ENCODE measurements around the gene RASA4.
"Not testable (repeated sequence)": the region's sequence is repeated elsewhere in the genome, so short reads cannot be mapped to it uniquely, and the experiment has no call there.

Gene RASA4

GRCh38 chr7:102616507-102617125, at the start of gene RASA4:
Gene RASA4 (minus strand): TSS chr7:102616756. CDS start chr7:102616689, 67 bp downstream.
- DNase-seq, result not testable (repeated sequence)

GRCh38 chr7:102664765-102665164, 48.2 kb upstream of the RASA4 start:
- not testable (repeated sequence) for DNase-seq

GRCh38 chr7:102649924-102650323, 33.4 kb upstream of the RASA4 start, which contains the start of gene SPDYE2B:
Gene SPDYE2B (plus strand): TSS chr7:102650319. CDS start chr7:102652349, 2,030 bp downstream.
- not testable (repeated sequence) for DNase-seq

- not testable (repeated sequence) for DNase-seq
Observed at GRCh38 chr7:102647813-102648212, 31.3 kb upstream of the RASA4 start.

GRCh38 chr7:102643404-102643803, 26.8 kb upstream of the RASA4 start:
- DNase-seq, result not testable (repeated sequence)

- not testable (repeated sequence) for DNase-seq
Observed at GRCh38 chr7:102642691-102643090, 26.1 kb upstream of the RASA4 start, which contains the start of gene UPK3BL1. Gene UPK3BL1 (minus strand): TSS chr7:102642791. CDS start chr7:102642741, 50 bp downstream.

GRCh38 chr7:102638848-102639247, 22.3 kb upstream of the RASA4 start:
- not testable (repeated sequence) for DNase-seq

GRCh38 chr7:102636956-102637355, 20.4 kb upstream of the RASA4 start:
- not testable (repeated sequence) for DNase-seq

- DNase-seq, result not testable (repeated sequence)
Observed at GRCh38 chr7:102635354-102635753, 18.8 kb upstream of the RASA4 start.

- not testable (repeated sequence) for DNase-seq
Observed at GRCh38 chr7:102634299-102634698, 17.7 kb upstream of the RASA4 start.

GRCh38 chr7:102630622-102631021, 14.1 kb upstream of the RASA4 start:
- DNase-seq, result not testable (repeated sequence)

- not testable (repeated sequence) for DNase-seq
Observed at GRCh38 chr7:102627271-102627904, 10.8 kb upstream of the RASA4 start.

- not testable (repeated sequence) for DNase-seq
Observed at GRCh38 chr7:102618122-102618521, 1.6 kb upstream of the RASA4 start.

GRCh38 chr7:102615930-102616329, 626 bp downstream of the RASA4 start:
- DNase-seq, result not testable (repeated sequence)

GRCh38 chr7:102614873-102615272, 1.7 kb downstream of the RASA4 start:
- DNase-seq, result not testable (repeated sequence)

- not testable (repeated sequence) for DNase-seq
Observed at GRCh38 chr7:102614346-102614697, 2.2 kb downstream of the RASA4 start.

- DNase-seq, result not testable (repeated sequence)
Observed at GRCh38 chr7:102613575-102614345, 2.8 kb downstream of the RASA4 start.

- DNase-seq, result not testable (repeated sequence)
Observed at GRCh38 chr7:102611675-102612325, 4.8 kb downstream of the RASA4 start.

GRCh38 chr7:102611013-102611674, 5.4 kb downstream of the RASA4 start:
- not testable (repeated sequence) for DNase-seq

GRCh38 chr7:102610441-102610840, 6.1 kb downstream of the RASA4 start:
- DNase-seq, result not testable (repeated sequence)

GRCh38 chr7:102609734-102610133, 6.8 kb downstream of the RASA4 start:
- DNase-seq, result not testable (repeated sequence)

GRCh38 chr7:102606848-102607247, 9.7 kb downstream of the RASA4 start:
- DNase-seq, result not testable (repeated sequence)
